Measurements from ENCODE around the gene PTPRN2.

DNA sequence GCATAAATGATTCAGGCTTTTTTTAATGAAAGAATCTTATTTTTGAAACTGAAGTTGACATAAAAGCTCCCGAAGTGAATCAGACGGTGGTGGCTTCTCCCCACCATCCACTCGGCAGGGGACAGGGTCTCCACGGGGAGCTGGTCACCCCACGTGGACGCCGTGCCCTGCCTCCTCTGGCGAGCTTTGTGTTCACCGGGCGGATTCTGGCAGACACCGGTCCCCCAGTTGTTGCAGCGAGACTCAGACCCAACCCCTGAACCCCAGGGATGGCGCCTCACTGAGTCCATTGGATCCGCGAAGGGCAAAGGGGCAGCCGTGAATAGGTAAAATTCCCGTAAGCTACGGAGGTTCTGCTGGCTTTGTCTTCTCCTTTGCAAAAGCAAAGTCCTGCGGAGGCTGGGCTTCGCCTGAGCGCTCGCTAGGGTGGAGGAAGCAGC is 38.4 kb downstream of the PTPRN2 start:
- TF ChIP-seq, protein P1, sequence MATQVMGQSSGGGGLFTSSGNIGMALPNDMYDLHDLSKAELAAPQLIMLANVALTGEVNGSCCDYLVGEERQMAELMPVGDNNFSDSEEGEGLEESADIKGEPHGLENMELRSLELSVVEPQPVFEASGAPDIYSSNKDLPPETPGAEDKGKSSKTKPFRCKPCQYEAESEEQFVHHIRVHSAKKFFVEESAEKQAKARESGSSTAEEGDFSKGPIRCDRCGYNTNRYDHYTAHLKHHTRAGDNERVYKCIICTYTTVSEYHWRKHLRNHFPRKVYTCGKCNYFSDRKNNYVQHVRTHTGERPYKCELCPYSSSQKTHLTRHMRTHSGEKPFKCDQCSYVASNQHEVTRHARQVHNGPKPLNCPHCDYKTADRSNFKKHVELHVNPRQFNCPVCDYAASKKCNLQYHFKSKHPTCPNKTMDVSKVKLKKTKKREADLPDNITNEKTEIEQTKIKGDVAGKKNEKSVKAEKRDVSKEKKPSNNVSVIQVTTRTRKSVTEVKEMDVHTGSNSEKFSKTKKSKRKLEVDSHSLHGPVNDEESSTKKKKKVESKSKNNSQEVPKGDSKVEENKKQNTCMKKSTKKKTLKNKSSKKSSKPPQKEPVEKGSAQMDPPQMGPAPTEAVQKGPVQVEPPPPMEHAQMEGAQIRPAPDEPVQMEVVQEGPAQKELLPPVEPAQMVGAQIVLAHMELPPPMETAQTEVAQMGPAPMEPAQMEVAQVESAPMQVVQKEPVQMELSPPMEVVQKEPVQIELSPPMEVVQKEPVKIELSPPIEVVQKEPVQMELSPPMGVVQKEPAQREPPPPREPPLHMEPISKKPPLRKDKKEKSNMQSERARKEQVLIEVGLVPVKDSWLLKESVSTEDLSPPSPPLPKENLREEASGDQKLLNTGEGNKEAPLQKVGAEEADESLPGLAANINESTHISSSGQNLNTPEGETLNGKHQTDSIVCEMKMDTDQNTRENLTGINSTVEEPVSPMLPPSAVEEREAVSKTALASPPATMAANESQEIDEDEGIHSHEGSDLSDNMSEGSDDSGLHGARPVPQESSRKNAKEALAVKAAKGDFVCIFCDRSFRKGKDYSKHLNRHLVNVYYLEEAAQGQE (IDR thresholded peaks at IDR 0.05; ENCODE audit: low read depth, low read length) = no peak
- TF ChIP-seq MXI1 (IDR thresholded peaks at IDR 0.05; ENCODE audit: low read depth, low read length) (no peak), RAD21 (IDR thresholded peaks at IDR 0.05; ENCODE audit: low read length) (no peak), FOXJ3 (CRISPR knock-in tag; IDR thresholded peaks at IDR 0.05) (no peak)
